Pancreas (tissue), 10 donors: Measurements from ENCODE around the gene INTS11. TPM values are rescaled to one million over a fixed set of nuclear protein-coding genes. Genes with fewer than 3 reads are reported as not detected.

ENCODE experiments used
- ATAC-seq, 4 donors: fragments of 200-7000 bp; cut with Tn5 transposase; one replicate each; pipeline versions ENCODE4 v1.8.0 to v1.9.1; 2020; ENCODE audit warnings: mild to moderate bottlenecking in 4 of 4, moderate library complexity in 4 of 4
- DNase-seq, 6 donors: peaks; one replicate each; pipeline ENCODE4 v3.0.0-alpha.2; 2020
- FAIRE-seq: peaks from 2 replicates; lab custom pipeline; 2012; peaks lifted over from hg19 to GRCh38; lab: Jason Lieb, UNC
- H3K27ac ChIP-seq, 4 donors: fragments of 200-600 bp; sonication (generic); 1 replicate in 3 of 4; 2 replicates in 1 of 4; pipeline versions ENCODE4 v1.5.0 to v1.8.0; 2020
- H3K27me3 ChIP-seq, 4 donors: fragments of 200-600 bp; one replicate each; pipeline ENCODE4 v1.8.0; 2021
- H3K36me3 ChIP-seq, 3 donors: fragments of 200-600 bp; sonication (generic) in 1 of 3; one replicate each; pipeline versions ENCODE4 v1.5.0 to v1.8.0; 2020 to 2021
- H3K4me1 ChIP-seq, 3 donors: fragments of 200-600 bp; one replicate each; pipeline ENCODE4 v1.8.0; 2021
- H3K4me3 ChIP-seq, 4 donors: fragments of 200-600 bp; sonication (generic) in 2 of 4; one replicate each; pipeline versions ENCODE4 v1.5.0 to v1.8.0; 2020 to 2021
- H3K9me3 ChIP-seq, 4 donors: fragments of 200-600 bp; one replicate each; pipeline ENCODE4 v1.8.0; 2021
- CTCF ChIP-seq, 4 donors: fragments of 200-600 bp; sonication (generic) in 3 of 4; IDR thresholded peaks; one replicate each; pipeline versions ENCODE4 v1.5.0 to v1.8.0; 2021; ENCODE audit warnings: antibody characterized with exemption in 4 of 4
- WGBS, 2 donors: extraction: QIAGEN DNeasy Blood & Tissue Kit; methylation state at CpG; one replicate each; pipeline ENCODE4 v1.1.7; 2013; 5-methylcytosine and 5-hydroxymethylcytosine counted together
- intact Hi-C, 3 donors: fragments of 100-400 bp; cut with DNase I; formaldehyde crosslinking; loops; one replicate each; pipeline versions ENCODE4 v1.11.1 to v1.14.2; 2022
- polyA plus RNA-seq, 2 donors: library from polyadenylated mRNA; stranded (reverse); fragments of 200-250 nt; gene quantifications; one replicate each; pipeline ENCODE4 v1.2.3, GENCODE V29; 2013
- total RNA-seq, 6 donors: library from RNA; stranded (reverse); fragmentation: NEBNext Ultra II Directional in 4 of 6; extraction: Animal tissue kit (Norgen Biotek cat#: 25700) in 4 of 6; gene quantifications; one replicate each; pipeline versions ENCODE4 v1.2.1 to v1.2.4, GENCODE V29; 2021 to 2023
- donor health status: healthy with polysubstance abuse.
- donor health status: DM: no; HTN: no; CAD: no; lungs with moderate emphysema.
- donor health status: DM: no; HTN: no; CAD: no.
- donor health status: control.
- donor health status: control.
- donor health status: Bipolar disorder and iron deficiency.
- donor health status: DM: yes; HTN: yes; CAD: no.
- donor health status: DM: no; HTN: no; CAD: no.
- donor health status: DM: no; HTN: no; CAD: no.
- donor health status: DM: yes; HTN: yes; CAD: no.

The INTS11 gene
- total and polyA plus RNA-seq, 8 donors, result 33.4 to 311 (median 58.9) TPM

DNA sequence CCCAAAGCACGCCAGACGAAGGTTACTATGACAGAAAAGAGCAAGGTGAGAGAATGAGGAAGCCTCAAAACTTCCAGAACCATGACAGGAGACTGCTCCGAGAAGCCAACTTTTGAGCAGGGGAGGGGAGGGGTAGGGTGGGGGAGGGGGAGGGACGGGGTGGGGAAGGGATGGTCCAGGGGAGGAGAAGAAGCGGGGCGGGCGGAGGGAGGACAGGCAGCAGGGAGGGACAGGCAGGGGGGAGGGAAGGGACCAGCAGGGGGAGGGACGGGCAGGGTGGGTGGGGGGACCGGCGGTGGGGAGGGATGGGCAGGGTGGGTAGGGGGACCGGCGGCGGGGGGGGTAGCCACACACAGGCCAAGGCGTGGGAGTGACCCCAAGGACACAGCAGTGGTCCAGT is 2.0 kb downstream of the INTS11 start:
- no peak for FAIRE-seq
- H3K36me3 ChIP-seq, result peaks cover 0 to 3% (median 0%) of the 10 kb centered on the region in 3 donors
- peaks cover 17 to 30% (median 19%) of the 10 kb centered on the region in 3 donors for H3K4me1 ChIP-seq
- no peak for TF ChIP-seq CTCF (IDR thresholded peaks at IDR 0.05)
- no peak for ATAC-seq
- intact Hi-C loops, result no loop called here
- no peaks in the 10 kb centered on the region for H3K9me3 ChIP-seq
- WGBS, 2 donors, result 64 to 66% methylated on average over 10 of the region's 14 CpGs
- H3K27me3 ChIP-seq, result no peaks in the 10 kb centered on the region
- DNase-seq, result no peak
- no peak overlapping the region for H3K27ac ChIP-seq
- H3K4me3 ChIP-seq, result no peak overlapping the region

DNA sequence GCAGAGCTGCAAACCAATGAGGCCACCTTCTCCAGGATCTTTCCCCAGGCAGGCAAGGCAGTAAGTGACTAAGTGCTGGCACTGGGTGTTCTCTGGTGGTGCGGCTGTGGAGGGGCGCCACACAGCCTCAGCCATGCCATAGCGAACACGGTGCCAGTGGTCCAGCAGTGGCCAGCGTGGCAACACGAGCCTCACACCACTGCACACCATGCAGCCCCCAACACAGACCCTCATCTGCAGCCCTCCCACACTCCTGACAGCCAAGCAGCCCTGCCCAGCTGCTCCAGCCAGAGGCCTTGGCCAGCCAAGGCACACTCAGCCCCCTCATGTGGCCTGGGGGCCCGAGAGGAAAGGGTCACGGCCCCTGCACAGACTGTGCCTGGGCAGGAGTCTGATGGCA is 3.0 kb downstream of the INTS11 start:
- TF ChIP-seq CTCF (IDR thresholded peaks at IDR 0.05), result no peak
- H3K36me3 ChIP-seq, result peaks cover 0 to 3% (median 0%) of the 10 kb centered on the region in 3 donors
- no peak overlapping the region for H3K4me3 ChIP-seq
- WGBS, 2 donors, result 88 to 91% methylated on average over 8 of the region's 8 CpGs
- H3K27me3 ChIP-seq, result no peaks in the 10 kb centered on the region
- H3K27ac ChIP-seq, result no peak overlapping the region
- no peak for FAIRE-seq
- intact Hi-C loops, result no loop called here
- no peaks in the 10 kb centered on the region for H3K9me3 ChIP-seq
- ATAC-seq, result no peak
- DNase-seq, result no peak
- H3K4me1 ChIP-seq, result peaks cover 17 to 30% (median 17%) of the 10 kb centered on the region in 3 donors

DNA sequence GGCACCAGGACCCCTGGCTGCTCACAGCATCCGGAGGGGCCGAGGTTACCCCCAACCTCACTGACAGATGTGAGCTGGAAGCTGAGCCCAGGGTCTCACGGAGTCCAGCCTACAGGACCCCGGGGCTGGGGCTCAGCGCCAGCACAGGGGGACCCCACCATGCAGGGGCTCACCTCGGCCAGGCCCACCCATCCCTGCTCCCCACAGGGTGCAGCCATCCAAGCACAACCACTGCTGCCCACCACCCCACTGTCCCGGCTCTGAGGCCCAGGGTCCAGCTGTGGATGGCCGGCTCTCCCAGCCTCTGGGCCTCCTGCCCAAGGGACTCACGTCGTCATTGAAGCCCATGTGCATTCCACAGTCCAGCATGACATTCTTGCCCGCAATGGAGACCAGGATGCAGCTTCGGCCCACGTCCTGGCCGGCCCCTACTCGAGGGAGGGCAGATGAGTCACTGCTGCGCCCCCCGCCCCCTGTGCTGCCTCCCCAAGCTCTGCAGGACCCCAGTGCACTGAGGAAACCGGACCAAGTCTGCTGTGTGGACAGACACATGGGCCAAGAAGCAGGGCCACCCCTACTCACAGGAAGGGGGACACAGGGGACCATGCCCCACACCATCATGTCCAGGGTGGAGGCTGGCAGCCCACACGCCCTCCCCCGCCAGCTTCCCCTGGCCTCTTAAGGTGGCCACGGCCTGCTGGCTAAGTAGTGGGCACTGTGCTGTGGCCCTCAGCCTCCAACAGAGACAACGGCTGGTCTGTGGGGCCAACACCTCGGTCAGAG is 3.6 kb downstream of the INTS11 start:
- DNase-seq (no peak), ATAC-seq (no peak), FAIRE-seq (no peak)
- 78 to 82% methylated on average over 21 to 23 of the region's 23 CpGs for WGBS, 2 donors
- peaks cover 11 to 25% (median 15%) of the 10 kb centered on the region in 3 donors for H3K4me1 ChIP-seq
- peaks cover 0 to 3% (median 0%) of the 10 kb centered on the region in 3 donors for H3K36me3 ChIP-seq
- H3K27me3 ChIP-seq, result no peaks in the 10 kb centered on the region
- no peak for TF ChIP-seq CTCF (IDR thresholded peaks at IDR 0.05)
- intact Hi-C loops, result no loop called here
- no peak overlapping the region for H3K27ac ChIP-seq
- no peak overlapping the region for H3K4me3 ChIP-seq
- H3K9me3 ChIP-seq, result no peaks in the 10 kb centered on the region

- Histone ChIP-seq H3K27me3 (no peaks in the 10 kb centered on the region), H3K36me3 (peaks cover 0 to 10% (median 0%) of the 10 kb centered on the region in 3 donors), H3K4me1 (peaks cover 6 to 19% (median 11%) of the 10 kb centered on the region in 3 donors), H3K9me3 (no peaks in the 10 kb centered on the region), H3K27ac (no peak overlapping the region), H3K4me3 (no peak overlapping the region)
- intact Hi-C loops, result no loop called here
- ATAC-seq, result no peak
- 89 to 91% methylated on average over 13 of the region's 13 CpGs for WGBS, 2 donors
- FAIRE-seq, result no peak
- TF ChIP-seq CTCF (IDR thresholded peaks at IDR 0.05), result no peak
- no peak for DNase-seq
Measured at GRCh38 chr1:1319646-1319941, 4.9 kb downstream of the INTS11 start.
